NCI-H510A (cell line): ENCODE measurements around the gene CAPRIN1.
"Not testable (repeated sequence)": the region's sequence is repeated elsewhere in the genome, so short reads cannot be mapped to it uniquely, and the experiment has no call there.

ENCODE experiments used
- DNase-seq: peaks from one replicate; lab custom pipeline; 2025; lab: John Stamatoyannopoulos, UW

The CAPRIN1 gene

GRCh38 chr11:34086554-34087283, 35.2 kb downstream of the CAPRIN1 start:
- DNase-seq, result no peak

DNA sequence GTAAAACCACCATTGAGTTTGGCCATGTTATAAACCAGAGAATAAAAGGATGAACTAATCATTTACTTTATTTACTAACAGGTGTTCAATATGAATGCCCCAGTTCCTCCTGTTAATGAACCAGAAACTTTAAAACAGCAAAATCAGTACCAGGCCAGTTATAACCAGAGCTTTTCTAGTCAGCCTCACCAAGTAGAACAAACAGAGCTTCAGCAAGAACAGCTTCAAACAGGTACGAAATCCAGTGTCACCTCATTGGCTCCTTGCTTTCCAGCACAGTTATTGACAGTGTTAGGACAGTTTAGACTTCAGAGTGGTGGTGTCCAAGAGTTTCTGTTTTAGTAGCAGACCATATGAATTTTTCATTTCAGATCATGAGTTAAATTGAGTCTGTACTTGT, 40.3 kb downstream of the CAPRIN1 start:
- no peak for DNase-seq

DNA sequence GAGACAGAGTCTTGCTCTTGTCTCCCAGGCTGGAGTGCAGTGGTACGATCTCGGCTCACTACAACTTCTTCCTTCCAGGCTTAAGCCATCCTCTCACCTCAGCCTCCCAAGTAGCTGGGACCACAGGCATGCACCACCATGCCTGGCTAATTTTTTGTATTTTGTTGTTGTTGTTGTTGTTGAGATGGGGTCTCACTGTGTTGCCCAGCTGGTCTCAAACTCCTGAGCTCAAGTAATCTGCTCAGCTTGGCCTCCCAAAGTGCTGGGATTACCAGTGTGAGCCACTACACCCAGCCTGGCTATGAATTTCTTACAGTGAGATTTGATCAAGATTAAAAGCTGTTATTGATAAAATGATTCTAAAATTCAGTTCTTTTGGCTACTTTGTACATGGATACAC, 43.4 kb downstream of the CAPRIN1 start:
- DNase-seq, result not testable (repeated sequence)

DNA sequence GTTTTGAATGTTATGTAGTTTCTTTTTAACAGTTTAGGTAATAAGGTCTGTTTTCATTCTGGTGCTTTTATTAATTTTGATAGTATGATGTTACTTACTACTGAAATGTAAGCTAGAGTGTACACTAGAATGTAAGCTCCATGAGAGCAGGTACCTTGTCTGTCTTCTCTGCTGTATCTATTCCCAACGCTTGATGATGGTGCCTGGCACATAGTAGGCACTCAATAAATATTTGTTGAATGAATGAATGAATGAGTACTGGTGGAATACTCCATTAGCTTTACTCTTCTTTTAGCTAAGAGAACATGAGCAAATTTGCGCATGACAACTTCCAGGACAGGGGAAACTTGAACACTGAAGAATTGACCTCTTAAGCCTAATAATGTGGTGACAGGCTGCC, 47.3 kb downstream of the CAPRIN1 start:
- DNase-seq, result no peak

DNA sequence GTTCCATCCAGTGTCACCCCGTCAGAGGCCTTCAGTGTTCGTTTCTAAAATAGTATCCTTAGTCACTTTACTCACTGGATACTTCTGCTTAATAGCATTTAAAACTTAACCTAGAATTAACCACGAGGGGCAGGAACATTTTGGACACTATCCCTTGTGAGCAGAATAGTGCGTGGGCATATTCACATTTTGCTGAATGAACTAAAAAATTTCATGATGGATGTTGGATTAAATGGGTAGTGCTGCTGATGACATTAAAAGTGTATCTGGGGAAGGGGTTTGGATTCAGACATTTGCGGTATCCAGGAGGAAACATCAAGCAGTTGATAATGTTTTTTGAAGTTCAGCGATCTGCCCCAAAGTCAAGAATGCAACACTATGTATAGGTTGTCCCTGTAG, 53.1 kb downstream of the CAPRIN1 start:
- no peak for DNase-seq

DNA sequence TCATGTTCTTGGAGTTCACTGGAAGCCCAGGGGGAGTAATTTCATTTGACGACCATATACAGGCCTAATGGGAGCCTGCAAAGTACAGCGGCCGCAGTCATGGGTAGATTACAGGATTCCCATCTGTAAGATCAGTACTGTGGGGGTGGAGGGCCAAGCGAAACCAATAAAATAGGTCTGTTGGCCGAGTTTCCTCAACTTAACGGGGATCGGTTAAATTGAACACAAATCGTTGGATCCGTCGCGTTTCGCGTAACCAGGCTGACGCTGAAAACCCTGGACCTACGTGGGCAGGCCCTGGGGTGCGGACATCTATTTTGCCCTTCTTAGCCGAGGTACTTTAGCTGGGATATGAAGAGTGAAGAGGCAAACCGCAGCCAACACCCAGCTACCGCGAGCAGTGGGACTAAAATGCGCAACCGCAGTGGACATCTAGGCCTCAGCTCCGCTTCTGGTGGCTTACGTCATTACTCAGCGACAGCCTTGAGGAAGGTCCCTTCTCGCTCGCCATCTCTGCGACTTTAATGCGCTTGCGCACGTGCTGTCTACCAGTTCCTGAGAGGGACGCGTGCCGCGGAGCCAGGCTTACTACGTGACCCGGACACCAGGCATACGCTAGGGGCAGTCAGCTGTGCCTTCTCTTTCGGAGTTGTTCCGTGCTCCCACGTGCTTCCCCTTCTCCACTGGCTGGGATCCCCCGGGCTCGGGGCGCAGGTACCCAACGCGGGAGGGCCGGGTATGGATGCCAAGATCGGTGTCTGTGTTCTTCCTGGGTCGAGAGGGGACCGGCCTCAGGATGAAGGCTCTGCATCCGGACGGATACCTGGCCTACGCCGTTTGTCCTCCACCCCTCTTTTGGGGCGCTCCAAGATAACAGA, 53.8 kb downstream of the CAPRIN1 start, which contains the start of gene NAT10:
Gene NAT10 (plus strand): TSS at position 551 of the 878 bp plus-strand sequence. CDS start 2,597 bp downstream, outside the sequence.
- DNase-seq, result peak; percentile 90

- no peak for DNase-seq
These were observed 54.5 kb downstream of the CAPRIN1 start for GRCh38 chr11:34105957-34106504.

DNA sequence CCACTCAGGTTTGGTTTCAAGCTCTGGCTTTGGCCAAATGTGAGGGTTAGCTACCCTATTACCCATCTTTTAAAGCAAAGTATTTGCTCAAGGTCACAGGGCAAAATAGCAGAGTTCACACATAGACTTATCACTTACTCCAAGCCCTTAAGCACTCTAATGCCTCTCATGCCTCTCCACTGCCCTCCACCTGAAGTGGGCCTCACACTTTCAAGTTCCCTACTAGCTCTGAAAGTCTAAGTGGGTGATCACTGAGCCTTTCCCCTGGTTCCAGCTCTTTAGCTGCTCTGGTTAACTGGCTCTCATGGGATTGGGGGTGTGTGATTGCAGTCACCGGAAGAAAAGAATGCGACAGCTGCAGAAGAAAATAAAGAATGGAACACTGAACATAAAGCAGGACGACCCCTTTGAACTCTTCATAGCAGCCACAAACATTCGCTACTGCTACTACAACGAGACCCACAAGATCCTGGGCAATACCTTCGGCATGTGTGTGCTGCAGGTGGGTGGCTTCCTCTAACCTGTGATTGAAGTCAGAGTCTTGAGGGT, 60.3 kb downstream of the CAPRIN1 start:
- DNase-seq, result no peak

DNA sequence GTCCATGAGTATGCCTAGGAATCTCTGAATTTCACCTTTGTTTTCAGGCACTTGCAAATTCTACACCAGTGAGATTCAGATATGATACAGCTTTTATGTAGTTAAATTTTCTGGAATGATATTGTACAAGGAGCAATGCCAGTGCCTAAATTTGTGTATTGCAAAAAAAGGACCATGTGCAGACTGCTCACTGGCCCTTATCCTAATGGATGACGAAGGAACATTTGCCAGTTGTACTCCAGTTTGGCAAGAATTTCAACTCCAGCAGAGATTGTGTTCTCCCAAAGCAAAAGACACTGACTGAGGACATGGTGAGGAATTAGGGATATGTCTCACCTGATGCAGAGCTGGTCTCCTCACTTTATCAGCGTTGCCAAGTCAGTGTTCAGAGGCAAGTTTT, 62.5 kb downstream of the CAPRIN1 start:
- DNase-seq, result no peak

DNA sequence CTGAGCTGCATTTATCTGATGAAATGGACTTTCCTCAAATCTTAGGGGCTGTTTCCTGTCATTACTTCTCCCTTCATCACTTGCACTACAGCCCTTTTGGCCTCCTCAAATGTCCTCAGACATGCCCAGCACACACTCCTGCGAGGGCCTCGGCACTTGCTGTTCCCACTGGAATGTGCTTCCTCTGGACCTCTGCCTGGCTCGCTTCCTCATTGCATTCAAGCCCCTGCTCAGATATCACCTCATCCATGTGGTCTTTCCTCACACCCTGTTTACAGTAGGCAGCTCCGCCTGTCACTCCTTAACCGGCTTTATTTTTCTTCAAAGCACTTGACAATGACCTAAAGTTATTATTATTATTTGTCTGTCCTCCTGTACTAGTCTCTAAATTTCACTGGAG, 62.9 kb downstream of the CAPRIN1 start:
- DNase-seq, result no peak

- no peak for DNase-seq
These were observed 69.1 kb downstream of the CAPRIN1 start for GRCh38 chr11:34120651-34121050.

- DNase-seq, result no peak
These were observed 73.5 kb downstream of the CAPRIN1 start for GRCh38 chr11:34124885-34125668.

DNA sequence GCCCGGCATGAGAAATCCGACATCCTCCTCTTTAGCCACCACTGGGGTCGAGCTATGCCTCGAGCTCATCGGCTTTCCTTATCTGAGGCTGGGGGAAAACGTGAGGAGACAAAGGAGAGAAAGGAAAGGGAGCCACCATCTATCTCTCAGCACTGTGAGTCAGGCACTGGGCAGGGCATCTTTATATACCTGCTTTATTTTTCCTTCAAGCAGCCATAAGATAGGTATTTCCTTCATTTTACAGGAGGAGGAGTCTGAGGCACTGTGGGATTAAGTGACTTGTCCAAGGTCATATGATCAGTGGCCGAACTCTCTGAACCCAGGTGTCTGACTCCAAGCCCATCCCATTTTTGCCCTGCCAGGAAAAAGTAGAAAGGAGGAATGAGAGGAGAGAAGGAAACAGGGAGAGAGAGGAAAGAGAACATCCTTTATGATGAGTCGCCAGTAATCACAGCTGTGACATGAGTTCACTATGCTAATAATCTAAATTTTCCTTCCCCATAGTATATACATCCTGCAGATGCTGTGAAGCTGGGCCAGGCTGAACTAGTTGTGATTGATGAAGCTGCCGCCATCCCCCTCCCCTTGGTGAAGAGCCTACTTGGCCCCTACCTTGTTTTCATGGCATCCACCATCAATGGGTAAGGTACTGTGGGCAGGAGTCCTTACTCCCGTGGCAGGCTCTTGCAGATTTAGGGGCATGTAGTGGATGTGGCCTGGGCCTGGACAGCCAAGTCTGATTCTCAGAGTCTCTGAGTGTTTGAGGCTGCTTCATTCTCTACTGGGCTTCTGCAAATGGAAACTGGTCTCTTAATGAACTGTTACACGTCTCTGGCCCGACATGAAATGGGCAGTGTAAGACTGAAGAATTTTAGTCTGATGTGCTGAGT, 75.7 kb downstream of the CAPRIN1 start:
- DNase-seq, result no peak

GRCh38 chr11:34128824-34129223, 77.3 kb downstream of the CAPRIN1 start:
- DNase-seq, result no peak

- no peak for DNase-seq
These were observed 80.9 kb downstream of the CAPRIN1 start for GRCh38 chr11:34132261-34132965.

DNA sequence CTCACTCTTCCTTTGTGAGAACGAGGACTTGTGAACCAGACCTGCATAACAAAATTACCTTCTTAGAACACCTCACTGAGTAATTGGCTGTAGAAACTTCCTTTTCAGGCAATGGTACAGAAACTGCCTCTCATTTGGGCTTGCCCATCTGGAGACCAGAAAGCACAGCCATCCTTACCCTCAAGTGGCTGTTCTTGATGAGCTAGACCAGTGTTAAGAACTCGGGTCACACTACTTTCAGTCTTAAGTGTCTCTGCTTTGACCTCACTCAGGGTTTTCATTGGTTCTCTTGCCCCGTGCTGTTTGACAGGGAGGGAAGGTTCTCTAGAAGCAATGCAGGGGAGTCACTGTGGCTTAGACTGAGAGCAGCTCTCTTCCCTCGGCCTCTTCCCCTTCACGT, 83.2 kb downstream of the CAPRIN1 start:
- DNase-seq, result no peak

GRCh38 chr11:34135439-34135838, 83.9 kb downstream of the CAPRIN1 start:
- DNase-seq, result no peak

DNA sequence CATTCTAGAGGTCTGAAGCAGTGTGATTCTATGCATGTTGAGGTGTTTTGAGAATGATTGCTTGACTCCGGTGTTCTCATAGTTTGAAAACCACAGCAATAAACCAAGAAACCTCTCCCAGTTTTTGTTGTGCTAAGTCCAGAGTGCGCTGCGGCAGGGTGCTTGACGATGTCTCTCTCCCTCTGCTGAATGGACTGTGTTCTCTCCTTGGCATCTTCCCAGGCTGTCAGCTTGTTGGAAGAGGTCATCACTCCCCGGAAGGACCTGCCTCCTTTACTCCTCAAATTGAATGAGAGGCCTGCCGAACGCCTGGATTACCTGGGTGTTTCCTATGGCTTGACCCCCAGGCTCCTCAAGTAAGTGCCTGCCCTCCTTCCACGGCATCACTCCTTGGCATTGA, 84.9 kb downstream of the CAPRIN1 start:
- DNase-seq, result no peak

DNA sequence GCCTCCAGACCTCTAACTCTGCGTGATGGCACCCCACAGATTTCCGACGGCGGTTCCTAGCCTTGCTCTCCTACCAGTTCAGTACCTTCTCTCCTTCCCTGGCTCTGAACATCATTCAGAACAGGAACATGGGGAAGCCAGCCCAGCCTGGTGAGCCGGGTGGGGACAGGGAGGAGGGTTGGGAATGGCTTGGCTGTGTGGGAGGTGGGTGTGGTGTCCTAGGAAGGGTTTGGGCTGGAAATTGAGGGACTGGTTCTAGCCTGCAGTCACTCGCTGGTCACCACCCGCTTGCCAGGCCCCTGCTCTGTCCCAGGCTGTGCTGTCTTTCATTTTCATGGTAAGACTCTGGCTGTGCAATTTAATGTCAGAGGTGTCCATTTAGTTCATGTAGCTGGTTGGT, 87.8 kb downstream of the CAPRIN1 start:
- DNase-seq, result no peak

GRCh38 chr11:34140149-34140548, 88.6 kb downstream of the CAPRIN1 start:
- no peak for DNase-seq
